AG04449 (cell line): ENCODE data around the gene SH2D5.

ENCODE experiments used
- CTCF ChIA-PET: fragments of 350-600 bp; formaldehyde crosslinking; extraction: SDS; loops from one replicate; lab custom pipeline; 2021; ENCODE audit warnings: antibody characterized with exemption; lab: Yijun Ruan, JAX
- POLR2A ChIA-PET: fragments of 400-600, 350-600 bp; formaldehyde crosslinking; extraction: SDS; loops from one replicate; lab custom pipeline; 2020; ENCODE audit warnings: antibody characterized with exemption, inconsistent platforms; lab: Yijun Ruan, JAX
- DNase-seq: peaks from one replicate; pipeline ENCODE4 v3.0.0-alpha.2; 2010; ENCODE audit warnings: low read depth, low spot score
- H3K4me3 ChIP-seq: 2 replicates; pipeline ENCODE4 v1.5.1; 2011; ENCODE audit warnings: low read depth, mild to moderate bottlenecking, control low read depth, low read length
- TF ChIP-seq, protein P1 (sequence below): IDR thresholded peaks from one replicate; pipeline ENCODE4 v1.5.1; 2011; ENCODE audit warnings: mild to moderate bottlenecking, moderate library complexity, low read length, control low read depth, inconsistent platforms; ENCODE audit not compliant: insufficient read depth; ENCODE audit errors: missing control alignments

The SH2D5 gene

DNA sequence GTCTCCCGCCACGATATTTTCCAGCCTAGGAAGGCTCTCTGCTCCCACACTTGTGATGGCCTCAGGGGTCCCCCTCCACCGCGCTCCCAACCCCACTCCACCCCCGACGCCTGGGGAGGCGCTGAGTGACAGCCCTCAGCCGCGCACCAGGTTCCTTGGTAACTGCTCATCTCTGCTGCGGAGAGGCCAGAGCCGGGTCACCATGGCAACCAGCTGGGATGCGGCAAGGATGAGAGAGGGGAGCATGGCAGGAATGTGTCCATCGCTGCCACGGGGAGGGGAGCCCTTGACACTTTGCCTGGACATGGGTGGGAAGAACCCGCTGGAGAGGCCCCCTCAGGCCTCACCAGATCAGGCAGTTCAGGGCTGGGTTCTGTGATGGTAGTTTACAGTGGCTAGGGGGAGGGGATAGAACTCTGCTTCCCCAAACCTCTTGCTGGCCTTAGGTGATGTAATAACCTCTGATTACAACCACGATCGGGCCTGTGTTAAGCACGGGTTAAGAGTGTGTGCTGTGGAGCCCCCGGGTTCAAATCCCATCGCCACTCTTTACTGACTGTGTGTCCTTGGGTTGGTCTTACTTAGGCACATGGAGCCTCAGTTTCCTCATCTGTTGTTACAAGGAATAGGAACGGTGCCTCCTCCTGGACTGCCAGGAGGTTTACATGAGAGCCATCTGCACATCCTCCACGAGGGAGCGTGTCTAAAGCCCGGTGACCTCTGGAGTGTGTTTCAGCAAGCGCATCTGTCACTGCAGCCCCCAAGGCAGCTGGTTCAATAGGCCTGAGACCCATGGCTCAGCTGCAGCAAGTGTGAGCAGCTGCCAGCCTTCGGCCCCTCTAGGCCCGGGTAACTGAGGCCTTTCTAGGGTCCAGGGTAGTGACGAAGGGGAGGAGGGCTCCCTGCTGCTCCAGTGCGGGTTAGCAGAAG is 21.0 kb downstream of the SH2D5 start:
- TF ChIP-seq, protein P1, sequence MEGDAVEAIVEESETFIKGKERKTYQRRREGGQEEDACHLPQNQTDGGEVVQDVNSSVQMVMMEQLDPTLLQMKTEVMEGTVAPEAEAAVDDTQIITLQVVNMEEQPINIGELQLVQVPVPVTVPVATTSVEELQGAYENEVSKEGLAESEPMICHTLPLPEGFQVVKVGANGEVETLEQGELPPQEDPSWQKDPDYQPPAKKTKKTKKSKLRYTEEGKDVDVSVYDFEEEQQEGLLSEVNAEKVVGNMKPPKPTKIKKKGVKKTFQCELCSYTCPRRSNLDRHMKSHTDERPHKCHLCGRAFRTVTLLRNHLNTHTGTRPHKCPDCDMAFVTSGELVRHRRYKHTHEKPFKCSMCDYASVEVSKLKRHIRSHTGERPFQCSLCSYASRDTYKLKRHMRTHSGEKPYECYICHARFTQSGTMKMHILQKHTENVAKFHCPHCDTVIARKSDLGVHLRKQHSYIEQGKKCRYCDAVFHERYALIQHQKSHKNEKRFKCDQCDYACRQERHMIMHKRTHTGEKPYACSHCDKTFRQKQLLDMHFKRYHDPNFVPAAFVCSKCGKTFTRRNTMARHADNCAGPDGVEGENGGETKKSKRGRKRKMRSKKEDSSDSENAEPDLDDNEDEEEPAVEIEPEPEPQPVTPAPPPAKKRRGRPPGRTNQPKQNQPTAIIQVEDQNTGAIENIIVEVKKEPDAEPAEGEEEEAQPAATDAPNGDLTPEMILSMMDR, result no peak
- DNase-seq, result no peak
- POLR2A ChIA-PET, result no interaction called here
- CTCF ChIA-PET, result interaction anchor here (1.1 to 1.2 kb wide), 2 partner anchors 15 to 484 kb away, joined by 3 read pairs; no protein-coding TSS in a partner anchor
- H3K4me3 ChIP-seq, result no peak overlapping the region

DNA sequence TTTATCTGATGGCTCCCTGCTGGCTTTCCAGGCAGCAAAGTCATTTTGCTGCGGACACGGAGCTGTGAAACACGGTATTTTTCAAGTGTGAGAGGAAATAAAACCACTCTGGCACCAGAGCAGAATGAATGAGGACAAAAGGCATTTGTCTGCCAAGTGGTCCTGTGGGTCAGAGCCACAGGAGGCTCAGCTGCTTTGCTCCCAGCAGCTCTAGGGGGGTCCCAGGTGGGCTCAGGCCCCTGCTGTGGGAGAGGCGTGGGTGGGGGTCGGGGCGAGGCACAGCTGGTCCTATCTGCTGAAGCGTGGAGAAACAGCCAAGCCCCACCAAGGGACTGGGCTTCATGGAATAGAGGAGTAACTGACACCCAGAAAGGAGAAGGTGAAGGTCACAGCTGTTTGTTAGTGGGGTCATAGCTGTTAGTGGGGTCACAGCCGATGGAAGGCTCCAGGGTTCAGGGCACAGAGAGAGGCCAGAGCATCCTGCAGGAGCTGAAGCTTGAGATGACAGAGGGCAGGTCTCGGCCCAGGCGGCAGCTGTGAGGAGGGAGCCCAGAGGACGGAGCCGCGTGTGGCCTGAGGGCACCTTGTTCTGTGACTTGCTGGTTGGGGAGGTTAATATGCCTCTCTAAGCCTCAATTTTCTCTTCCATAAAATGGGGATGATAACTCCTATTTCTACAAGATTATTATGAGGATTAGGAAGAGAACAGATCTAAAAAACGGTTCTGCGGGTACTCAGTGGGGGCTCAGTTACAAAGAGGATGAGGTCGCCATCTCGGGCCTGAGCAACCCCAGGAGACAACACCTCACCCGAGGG is 21.8 kb downstream of the SH2D5 start:
- TF ChIP-seq, protein P1, result no peak
- POLR2A ChIA-PET, result no interaction called here
- H3K4me3 ChIP-seq, result no peak overlapping the region
- CTCF ChIA-PET, result interaction anchor here (1.1 to 1.3 kb wide), 3 partner anchors 12 to 485 kb away, joined by 3 to 4 read pairs (median 3); no protein-coding TSS in a partner anchor
- DNase-seq, result no peak

GRCh38 chr1:20709868-20710267 is 22.6 kb downstream of the SH2D5 start:
- TF ChIP-seq, protein P1, result no peak
- CTCF ChIA-PET, result interaction anchor here (1.1 to 1.3 kb wide), 3 partner anchors 11 to 485 kb away, joined by 3 to 4 read pairs (median 3); no protein-coding TSS in a partner anchor

DNA sequence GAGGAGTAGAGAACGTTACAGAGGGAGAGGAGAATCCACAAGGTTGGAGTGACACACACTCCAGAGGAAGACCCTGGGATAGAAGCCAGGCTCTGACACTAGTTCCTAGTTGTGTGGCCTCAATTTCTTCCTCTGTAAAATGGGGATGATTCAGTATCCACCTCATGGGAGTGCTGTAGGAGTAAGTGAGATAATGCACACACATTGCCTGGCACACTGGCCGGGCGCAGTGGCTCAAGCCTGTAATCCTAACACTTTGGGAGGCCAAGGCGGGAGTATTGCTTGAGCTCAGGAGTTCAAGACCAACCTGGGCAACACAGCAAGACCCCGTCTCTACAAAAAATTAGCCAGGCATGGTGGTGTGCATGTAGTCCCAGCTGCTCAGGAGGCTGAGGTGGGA is 23.6 kb downstream of the SH2D5 start:
- ChIA-PET POLR2A (no interaction called here), CTCF (interaction anchor here (4.8 kb wide), 1 partner anchor 12 kb away, joined by 41 read pairs; no protein-coding TSS in a partner anchor)
- no peak for DNase-seq
- H3K4me3 ChIP-seq, result no peak overlapping the region
- TF ChIP-seq, protein P1, result no peak

More at GRCh38 chr1:20709868-20710267, 22.6 kb downstream of the SH2D5 start:
- DNase-seq, result no peak
- POLR2A ChIA-PET, result no interaction called here
- no peak overlapping the region for H3K4me3 ChIP-seq

DNA sequence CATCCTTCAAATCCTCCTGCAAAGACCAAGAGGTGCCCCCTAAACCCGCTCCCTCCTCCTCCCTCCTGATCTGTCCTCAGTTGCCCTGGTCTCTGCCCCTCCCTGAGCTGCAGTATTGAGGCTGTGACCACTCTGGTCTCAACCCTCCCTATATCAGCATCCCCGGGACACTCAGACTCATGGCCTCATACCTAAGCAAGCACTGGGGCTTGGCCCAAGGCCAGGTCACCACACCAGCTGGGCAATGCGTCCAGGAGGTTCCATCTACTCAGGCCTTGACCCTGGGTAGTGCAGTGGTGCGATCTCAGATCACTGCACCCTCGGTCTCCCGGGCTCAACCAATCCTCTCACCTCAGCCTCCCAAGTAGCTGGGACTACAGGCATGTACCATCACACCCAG is 24.4 kb downstream of the SH2D5 start:
- TF ChIP-seq, protein P1, result no peak
- POLR2A ChIA-PET, result no interaction called here
- CTCF ChIA-PET, result interaction anchor here (2.0 to 4.8 kb wide), 2 partner anchors 8 to 11 kb away, joined by 7 to 41 read pairs; no protein-coding TSS in a partner anchor
- no peak overlapping the region for H3K4me3 ChIP-seq
- no peak for DNase-seq
